Measurements from ENCODE around the gene IFNA21.

The IFNA21 gene

GRCh38 chr9:21155501-21155900 lies 11.0 kb downstream of the IFNA21 start:
- H3K4me1 ChIP-seq (ENCODE audit: control insufficient read depth in 1 of 2, insufficient read depth in 2 of 2, low read length in 2 of 2) = peaks cover 0 to 2% of the 10 kb centered on the region in 2 experiments
- H3K9ac ChIP-seq (ENCODE audit: low read length) = no peak overlapping the region
- H3K18ac ChIP-seq (ENCODE audit: low read length) = no peak overlapping the region
- no peak overlapping the region for H2BK5ac ChIP-seq (ENCODE audit: low read depth, low read length, poor library complexity)
- no peak overlapping the region for H4K8ac ChIP-seq (ENCODE audit: low read depth, low read length)
- no peak overlapping the region for H4K12ac ChIP-seq (ENCODE audit: low read depth, low read length)
- no peaks in the 10 kb centered on the region for H3K27me3 ChIP-seq (ENCODE audit: insufficient read depth, low read length)
- H3K23ac ChIP-seq (ENCODE audit: low read length) = no peak overlapping the region
- no peak overlapping the region for H2AFZ ChIP-seq (ENCODE audit: insufficient read depth, low read length, poor library complexity)
- no peaks in the 10 kb centered on the region for H3K9me3 ChIP-seq (ENCODE audit: insufficient read depth, low read depth, low read length)
- no peak overlapping the region for H3K14ac ChIP-seq (ENCODE audit: low read length)
- no peak for DNase-seq
- no peak overlapping the region for H3K27ac ChIP-seq (ENCODE audit: low read depth, low read length)
- no peak overlapping the region for H2BK12ac ChIP-seq (ENCODE audit: low read length)
- H2BK120ac ChIP-seq (ENCODE audit: insufficient read depth, low read length, poor library complexity) = no peak overlapping the region
- no peaks in the 10 kb centered on the region for H3K79me2 ChIP-seq (ENCODE audit: control insufficient read depth, insufficient read depth, low read length, poor library complexity)
- no peak overlapping the region for H3K4me2 ChIP-seq (ENCODE audit: low read length)
- no peak overlapping the region for H4K91ac ChIP-seq (ENCODE audit: low read depth, low read length)
- H3K36me3 ChIP-seq (ENCODE audit: control insufficient read depth in 1 of 2, insufficient read depth in 2 of 2, low read length in 2 of 2) = no peaks in the 10 kb centered on the region
- no peak overlapping the region for H3K4me3 ChIP-seq (ENCODE audit: low read depth, low read length)
- no peaks in the 10 kb centered on the region for H3K79me1 ChIP-seq (ENCODE audit: low read length)
- no CpG with 5 or more reads among the region's 2 CpGs for WGBS (ENCODE audit: extremely low coverage, insufficient coverage, insufficient read length)
- H2AK5ac ChIP-seq (ENCODE audit: low read length) = no peak overlapping the region
- no peak overlapping the region for H3K4ac ChIP-seq (ENCODE audit: low read depth, low read length)

DNA sequence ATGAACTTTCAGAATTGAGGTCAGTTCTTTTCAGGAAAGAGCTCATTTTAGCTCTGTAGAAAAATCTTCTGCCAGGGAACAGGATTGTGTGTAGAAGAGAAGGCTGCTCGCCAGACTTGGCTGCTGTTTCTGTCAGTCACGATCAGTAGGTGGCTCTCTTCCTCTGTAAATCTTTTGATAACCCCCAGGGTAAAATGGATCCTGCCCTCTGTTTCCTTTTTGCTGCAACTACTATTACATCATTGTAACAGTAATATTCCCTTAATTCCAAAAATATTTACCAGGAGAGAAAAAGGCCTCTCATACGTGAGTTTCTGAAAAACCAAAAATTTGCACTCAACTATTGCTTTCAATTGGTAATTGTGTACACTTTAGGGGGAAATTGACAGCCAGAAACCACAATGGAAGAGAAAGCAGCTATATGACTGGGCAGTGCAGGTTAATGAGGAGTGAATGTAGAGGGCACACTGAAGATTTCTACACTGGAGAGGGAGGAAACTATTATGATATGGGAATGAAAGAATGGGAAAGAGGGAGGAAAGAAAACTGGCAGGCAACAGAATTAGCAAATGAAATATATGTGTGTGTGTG lies 12.3 kb downstream of the IFNA21 start:
- Histone ChIP-seq H3K4me3 (ENCODE audit: low read depth, low read length) (no peak overlapping the region), H4K8ac (ENCODE audit: low read depth, low read length) (no peak overlapping the region), H2AFZ (ENCODE audit: insufficient read depth, low read length, poor library complexity) (no peak overlapping the region), H3K4ac (ENCODE audit: low read depth, low read length) (no peak overlapping the region), H3K27ac (ENCODE audit: low read depth, low read length) (no peak overlapping the region), H3K9ac (ENCODE audit: low read length) (no peak overlapping the region), H3K18ac (ENCODE audit: low read length) (no peak overlapping the region), H2BK120ac (ENCODE audit: insufficient read depth, low read length, poor library complexity) (no peak overlapping the region), H2BK12ac (ENCODE audit: low read length) (no peak overlapping the region), H4K12ac (ENCODE audit: low read depth, low read length) (no peak overlapping the region), H2BK5ac (ENCODE audit: low read depth, low read length, poor library complexity) (no peak overlapping the region), H3K27me3 (ENCODE audit: insufficient read depth, low read length) (no peaks in the 10 kb centered on the region), H3K14ac (ENCODE audit: low read length) (no peak overlapping the region), H3K4me2 (ENCODE audit: low read length) (peak overlapping the region; percentile 47), H3K23ac (ENCODE audit: low read length) (no peak overlapping the region), H2AK5ac (ENCODE audit: low read length) (no peak overlapping the region), H3K79me1 (ENCODE audit: low read length) (no peaks in the 10 kb centered on the region), H3K36me3 (ENCODE audit: control insufficient read depth in 1 of 2, insufficient read depth in 2 of 2, low read length in 2 of 2) (no peaks in the 10 kb centered on the region), H4K91ac (ENCODE audit: low read depth, low read length) (no peak overlapping the region), H3K79me2 (ENCODE audit: control insufficient read depth, insufficient read depth, low read length, poor library complexity) (no peaks in the 10 kb centered on the region), H3K9me3 (ENCODE audit: insufficient read depth, low read depth, low read length) (peaks cover 3% of the 10 kb centered on the region), H3K4me1 (ENCODE audit: control insufficient read depth in 1 of 2, insufficient read depth in 2 of 2, low read length in 2 of 2) (peaks cover 0 to 2% of the 10 kb centered on the region in 2 experiments)
- WGBS (ENCODE audit: extremely low coverage, insufficient coverage, insufficient read length) = no CpG with 5 or more reads among the region's 3 CpGs
- peak in 1 of 2 donors; percentile 44 for DNase-seq

DNA sequence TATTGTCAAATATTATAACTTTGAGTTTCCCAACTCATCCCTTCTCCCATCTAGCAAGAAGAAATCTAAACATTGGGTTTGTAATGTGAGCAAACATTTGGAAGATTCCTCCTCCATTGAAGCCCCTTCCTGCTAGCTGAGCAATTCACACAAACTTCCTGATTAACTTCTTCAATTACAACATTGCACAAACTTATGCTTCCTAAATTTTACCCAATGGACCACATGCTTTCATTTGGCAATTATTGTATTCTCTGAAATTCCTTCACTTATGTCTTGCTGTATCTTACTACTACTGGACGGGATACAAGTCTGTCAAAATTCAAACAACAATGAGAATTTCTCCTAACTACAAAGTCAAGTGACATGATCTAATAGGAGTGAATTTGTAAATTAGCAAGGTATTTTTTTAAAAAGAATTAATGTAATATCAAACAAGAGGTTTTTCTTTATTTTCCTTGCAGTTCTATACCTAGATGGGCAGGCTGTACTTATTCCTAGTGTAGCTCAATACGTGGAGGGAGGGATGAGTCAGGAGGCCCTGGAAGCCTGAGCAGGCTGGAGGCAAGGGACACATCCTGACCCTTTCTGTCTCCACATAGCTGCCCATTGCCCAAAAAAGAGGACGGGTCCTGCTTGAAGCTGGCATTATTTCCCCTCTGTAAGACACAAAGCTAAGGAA lies 13.0 kb downstream of the IFNA21 start:
- Histone ChIP-seq H4K8ac (ENCODE audit: low read depth, low read length) (no peak overlapping the region), H3K9ac (ENCODE audit: low read length) (no peak overlapping the region), H3K79me1 (ENCODE audit: low read length) (no peaks in the 10 kb centered on the region), H4K12ac (ENCODE audit: low read depth, low read length) (no peak overlapping the region), H3K4me1 (ENCODE audit: control insufficient read depth in 1 of 2, insufficient read depth in 2 of 2, low read length in 2 of 2) (peaks cover 0 to 2% of the 10 kb centered on the region in 2 experiments), H2BK120ac (ENCODE audit: insufficient read depth, low read length, poor library complexity) (no peak overlapping the region), H3K4me3 (ENCODE audit: low read depth, low read length) (no peak overlapping the region), H4K91ac (ENCODE audit: low read depth, low read length) (no peak overlapping the region), H3K79me2 (ENCODE audit: control insufficient read depth, insufficient read depth, low read length, poor library complexity) (no peaks in the 10 kb centered on the region), H2AK5ac (ENCODE audit: low read length) (no peak overlapping the region), H3K18ac (ENCODE audit: low read length) (no peak overlapping the region), H3K27me3 (ENCODE audit: insufficient read depth, low read length) (no peaks in the 10 kb centered on the region), H3K23ac (ENCODE audit: low read length) (no peak overlapping the region), H3K14ac (ENCODE audit: low read length) (no peak overlapping the region), H3K4me2 (ENCODE audit: low read length) (peak overlapping the region; percentile 47), H2BK5ac (ENCODE audit: low read depth, low read length, poor library complexity) (no peak overlapping the region), H3K4ac (ENCODE audit: low read depth, low read length) (no peak overlapping the region), H3K36me3 (ENCODE audit: control insufficient read depth in 1 of 2, insufficient read depth in 2 of 2, low read length in 2 of 2) (no peaks in the 10 kb centered on the region), H2AFZ (ENCODE audit: insufficient read depth, low read length, poor library complexity) (no peak overlapping the region), H3K9me3 (ENCODE audit: insufficient read depth, low read depth, low read length) (peaks cover 3% of the 10 kb centered on the region), H2BK12ac (ENCODE audit: low read length) (no peak overlapping the region), H3K27ac (ENCODE audit: low read depth, low read length) (no peak overlapping the region)
- WGBS (ENCODE audit: extremely low coverage, insufficient coverage, insufficient read length) = no CpG with 5 or more reads among the region's 3 CpGs
- DNase-seq = no peak

GRCh38 chr9:21144603-21145002 lies 21.9 kb downstream of the IFNA21 start:
- no CpG with 5 or more reads among the region's 1 CpG for WGBS (ENCODE audit: extremely low coverage, insufficient coverage, insufficient read length)
- H4K12ac ChIP-seq (ENCODE audit: low read depth, low read length) = no peak overlapping the region
- no peak overlapping the region for H2AFZ ChIP-seq (ENCODE audit: insufficient read depth, low read length, poor library complexity)
- no peak overlapping the region for H3K9ac ChIP-seq (ENCODE audit: low read length)
- H3K36me3 ChIP-seq (ENCODE audit: control insufficient read depth in 1 of 2, insufficient read depth in 2 of 2, low read length in 2 of 2) = no peaks in the 10 kb centered on the region
- H3K4me2 ChIP-seq (ENCODE audit: low read length) = no peak overlapping the region
- H2BK12ac ChIP-seq (ENCODE audit: low read length) = no peak overlapping the region
- H3K23ac ChIP-seq (ENCODE audit: low read length) = no peak overlapping the region
- no peaks in the 10 kb centered on the region for H3K79me2 ChIP-seq (ENCODE audit: control insufficient read depth, insufficient read depth, low read length, poor library complexity)
- H3K4me3 ChIP-seq (ENCODE audit: low read depth, low read length) = no peak overlapping the region
- no peak overlapping the region for H3K18ac ChIP-seq (ENCODE audit: low read length)
- H3K27me3 ChIP-seq (ENCODE audit: insufficient read depth, low read length) = no peaks in the 10 kb centered on the region
- no peak overlapping the region for H3K4ac ChIP-seq (ENCODE audit: low read depth, low read length)
- no peak overlapping the region for H2AK5ac ChIP-seq (ENCODE audit: low read length)
- H3K9me3 ChIP-seq (ENCODE audit: insufficient read depth, low read depth, low read length) = peaks cover 3% of the 10 kb centered on the region
- no peak for DNase-seq
- H3K27ac ChIP-seq (ENCODE audit: low read depth, low read length) = no peak overlapping the region
- no peaks in the 10 kb centered on the region for H3K4me1 ChIP-seq (ENCODE audit: control insufficient read depth in 1 of 2, insufficient read depth in 2 of 2, low read length in 2 of 2)
- H3K14ac ChIP-seq (ENCODE audit: low read length) = no peak overlapping the region
- no peak overlapping the region for H4K91ac ChIP-seq (ENCODE audit: low read depth, low read length)
- no peak overlapping the region for H4K8ac ChIP-seq (ENCODE audit: low read depth, low read length)
- no peak overlapping the region for H2BK120ac ChIP-seq (ENCODE audit: insufficient read depth, low read length, poor library complexity)
- H3K79me1 ChIP-seq (ENCODE audit: low read length) = no peaks in the 10 kb centered on the region
- no peak overlapping the region for H2BK5ac ChIP-seq (ENCODE audit: low read depth, low read length, poor library complexity)

Measured in trophoblast cell (in vitro differentiated cells and primary cell).